C4-2B (cell line): ENCODE results near the gene MORN1.

Source experiments
- ZFX ChIP-seq: fragments of 450-650 bp; IDR thresholded peaks from 2 replicates; pipeline ENCODE4 v1.6.1; 2017
- TF ChIP-seq, protein P1 (sequence below): fragments of 450-650 bp; conservative IDR thresholded peaks from 2 replicates; pipeline ENCODE4 v1.5.1; 2017; ENCODE audit warnings: mild to moderate bottlenecking

DNA sequence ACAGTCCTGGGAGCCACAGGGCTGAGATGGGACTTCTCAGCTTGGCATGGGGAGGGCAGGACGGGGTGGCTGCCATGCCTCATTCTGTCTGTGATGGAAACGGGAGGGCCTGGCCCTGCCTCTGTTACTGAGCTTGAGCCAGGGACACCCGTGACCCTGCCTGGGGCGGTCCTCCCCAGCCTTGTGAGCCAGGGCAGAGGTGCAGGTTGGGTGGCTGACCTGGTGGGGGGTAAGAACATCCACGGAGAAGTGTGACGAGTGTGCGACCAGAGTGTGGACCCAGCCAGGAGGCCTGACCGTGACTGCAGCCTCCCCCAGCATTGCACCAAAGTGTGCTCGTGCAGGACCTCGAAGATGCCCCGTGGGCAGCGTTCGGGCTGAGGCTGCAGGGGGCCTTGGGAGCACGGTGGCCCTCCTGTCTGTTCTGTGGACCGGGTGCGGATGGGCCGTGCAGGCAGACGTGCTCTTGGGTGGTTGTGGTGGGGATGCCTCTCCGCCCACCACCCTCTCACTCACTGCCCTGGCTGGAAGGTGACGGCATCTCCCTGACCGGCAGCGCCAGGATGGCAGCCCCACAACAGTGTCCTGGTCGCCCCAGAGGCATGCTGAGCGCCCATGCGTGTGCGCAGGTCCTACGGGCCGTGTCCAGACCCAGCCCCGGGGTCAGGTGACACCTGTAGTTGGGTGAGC, 117.8 kb downstream of the MORN1 start:
- TF ChIP-seq, protein P1, sequence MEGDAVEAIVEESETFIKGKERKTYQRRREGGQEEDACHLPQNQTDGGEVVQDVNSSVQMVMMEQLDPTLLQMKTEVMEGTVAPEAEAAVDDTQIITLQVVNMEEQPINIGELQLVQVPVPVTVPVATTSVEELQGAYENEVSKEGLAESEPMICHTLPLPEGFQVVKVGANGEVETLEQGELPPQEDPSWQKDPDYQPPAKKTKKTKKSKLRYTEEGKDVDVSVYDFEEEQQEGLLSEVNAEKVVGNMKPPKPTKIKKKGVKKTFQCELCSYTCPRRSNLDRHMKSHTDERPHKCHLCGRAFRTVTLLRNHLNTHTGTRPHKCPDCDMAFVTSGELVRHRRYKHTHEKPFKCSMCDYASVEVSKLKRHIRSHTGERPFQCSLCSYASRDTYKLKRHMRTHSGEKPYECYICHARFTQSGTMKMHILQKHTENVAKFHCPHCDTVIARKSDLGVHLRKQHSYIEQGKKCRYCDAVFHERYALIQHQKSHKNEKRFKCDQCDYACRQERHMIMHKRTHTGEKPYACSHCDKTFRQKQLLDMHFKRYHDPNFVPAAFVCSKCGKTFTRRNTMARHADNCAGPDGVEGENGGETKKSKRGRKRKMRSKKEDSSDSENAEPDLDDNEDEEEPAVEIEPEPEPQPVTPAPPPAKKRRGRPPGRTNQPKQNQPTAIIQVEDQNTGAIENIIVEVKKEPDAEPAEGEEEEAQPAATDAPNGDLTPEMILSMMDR, result no peak
- TF ChIP-seq ZFX, result no peak
